Measurements from ENCODE around the gene CALHM2. TPM values are rescaled to one million over a fixed set of nuclear protein-coding genes. Genes with fewer than 3 reads are reported as not detected.

The CALHM2 gene
- total and polyA plus RNA-seq, 12 donors, result 5.2 to 23.5 (median 11.6) TPM

GRCh38 chr10:103493362-103493915 lies 41.3 kb upstream of the CALHM2 start, which contains the start of gene NEURL1:
Gene NEURL1 (plus strand): TSS chr10:103493705. CDS start chr10:103494388, 683 bp downstream.
- H3K4me1 ChIP-seq, result peaks cover 3 to 27% (median 19%) of the 10 kb centered on the region in 9 donors
- no peaks in the 10 kb centered on the region for H3K36me3 ChIP-seq
- DNase-seq (no peak), ATAC-seq (peak in 4 of 8 donors; percentile 9 to 31 (median 23))
- WGBS, 2 donors, result 1 to 2% methylated on average over 65 of the region's 65 CpGs
- H3K27me3 ChIP-seq, result peaks cover 0 to 61% (median 26%) of the 10 kb centered on the region in 7 donors
- peak within 1 kb of the TSS; percentile 55 to 71 (median 60) for H3K4me3 ChIP-seq
- no peaks in the 10 kb centered on the region for H3K9me3 ChIP-seq
- no peak within 1 kb of the TSS for H3K27ac ChIP-seq
- no peak for TF ChIP-seq CTCF (IDR thresholded peaks at IDR 0.05)
- intact Hi-C loops (cut with DNase I), result no loop called here

- intact Hi-C loops (cut with DNase I), result no loop called here
- TF ChIP-seq CTCF (IDR thresholded peaks at IDR 0.05), result no peak
- peak overlapping the region in 4 of 10 donors; percentile 59 to 71 (median 64) for H3K4me3 ChIP-seq
- H3K36me3 ChIP-seq, result no peaks in the 10 kb centered on the region
- H3K9me3 ChIP-seq, result no peaks in the 10 kb centered on the region
- H3K4me1 ChIP-seq, result peaks cover 3 to 27% (median 19%) of the 10 kb centered on the region in 9 donors
- peak in 1 of 8 donors; percentile 13 for ATAC-seq
- DNase-seq, result no peak
- 64 to 68% methylated on average over 5 of the region's 5 CpGs for WGBS, 2 donors
- H3K27ac ChIP-seq, result no peak overlapping the region
- peaks cover 0 to 57% (median 26%) of the 10 kb centered on the region in 7 donors for H3K27me3 ChIP-seq
Measured at GRCh38 chr10:103492655-103493261, 40.6 kb upstream of the CALHM2 start.

GRCh38 chr10:103491729-103492364 lies 39.7 kb upstream of the CALHM2 start:
- intact Hi-C loops (cut with DNase I), result no loop called here
- ATAC-seq, result peak in 7 of 8 donors; percentile 46 to 73 (median 50)
- Histone ChIP-seq H3K27me3 (peaks cover 0 to 49% (median 22%) of the 10 kb centered on the region in 7 donors), H3K4me3 (no peak overlapping the region), H3K9me3 (no peaks in the 10 kb centered on the region), H3K27ac (no peak overlapping the region), H3K4me1 (peaks cover 3 to 27% (median 19%) of the 10 kb centered on the region in 9 donors), H3K36me3 (no peaks in the 10 kb centered on the region)
- DNase-seq, result no peak
- TF ChIP-seq CTCF (IDR thresholded peaks at IDR 0.05), result no peak
- 55 to 56% methylated on average over 7 of the region's 7 CpGs for WGBS, 2 donors

- WGBS, 2 donors, result 94 to 100% methylated on average over 1 of the region's 1 CpG
- no peak overlapping the region for H3K4me3 ChIP-seq
- peak in 1 of 8 donors; percentile 20 for ATAC-seq
Measured at GRCh38 chr10:103490986-103491314, 38.8 kb upstream of the CALHM2 start.

More at GRCh38 chr10:103490986-103491314, 38.8 kb upstream of the CALHM2 start:
- peaks cover 3 to 29% (median 19%) of the 10 kb centered on the region in 9 donors for H3K4me1 ChIP-seq
- peaks cover 0 to 40% (median 22%) of the 10 kb centered on the region in 7 donors for H3K27me3 ChIP-seq
- TF ChIP-seq CTCF (IDR thresholded peaks at IDR 0.05), result no peak
- H3K9me3 ChIP-seq, result no peaks in the 10 kb centered on the region
- intact Hi-C loops (cut with DNase I), result no loop called here
- DNase-seq, result no peak
- no peak overlapping the region for H3K27ac ChIP-seq
- no peaks in the 10 kb centered on the region for H3K36me3 ChIP-seq
